Measurements from ENCODE around the gene GCAT.

The GCAT gene

GRCh38 chr22:37807410-37808293 is at the start of gene GCAT:
Gene GCAT (plus strand): TSS chr22:37807934. CDS start chr22:37807968, 34 bp downstream.
- peak; percentile 97 for DNase-seq (ENCODE audit: low read depth)

DNA sequence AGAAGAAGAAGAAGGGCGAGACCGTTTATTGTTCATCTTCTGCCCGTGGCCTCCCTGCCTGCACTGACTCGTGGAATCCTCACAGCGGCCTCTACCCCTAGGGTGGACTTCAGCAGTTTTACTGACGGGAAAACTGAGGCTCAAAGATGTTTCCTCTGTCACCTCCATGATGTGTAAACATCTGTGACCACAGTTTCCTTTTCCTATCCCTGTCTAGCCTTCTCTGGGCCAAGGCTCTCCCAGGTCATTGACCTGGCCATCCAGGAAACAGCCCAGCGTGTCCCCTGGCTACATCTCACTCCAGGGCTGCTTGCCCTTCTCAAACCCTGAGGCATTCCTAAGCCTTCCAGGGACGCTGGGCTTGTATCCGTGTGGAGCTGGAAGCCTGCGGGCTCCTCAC is 49.0 kb upstream of the GCAT start:
- DNase-seq (ENCODE audit: low read depth) = peak; percentile 52

GRCh38 chr22:37759281-37759680 is 48.5 kb upstream of the GCAT start:
- no peak for DNase-seq (ENCODE audit: low read depth)

- no peak for DNase-seq (ENCODE audit: low read depth)
Measured at GRCh38 chr22:37760152-37760551, 47.6 kb upstream of the GCAT start.

GRCh38 chr22:37762389-37762836 is 45.3 kb upstream of the GCAT start:
- DNase-seq (ENCODE audit: low read depth) = peak; percentile 73

- DNase-seq (ENCODE audit: low read depth) = no peak
Measured at GRCh38 chr22:37763012-37763411, 44.7 kb upstream of the GCAT start.

DNA sequence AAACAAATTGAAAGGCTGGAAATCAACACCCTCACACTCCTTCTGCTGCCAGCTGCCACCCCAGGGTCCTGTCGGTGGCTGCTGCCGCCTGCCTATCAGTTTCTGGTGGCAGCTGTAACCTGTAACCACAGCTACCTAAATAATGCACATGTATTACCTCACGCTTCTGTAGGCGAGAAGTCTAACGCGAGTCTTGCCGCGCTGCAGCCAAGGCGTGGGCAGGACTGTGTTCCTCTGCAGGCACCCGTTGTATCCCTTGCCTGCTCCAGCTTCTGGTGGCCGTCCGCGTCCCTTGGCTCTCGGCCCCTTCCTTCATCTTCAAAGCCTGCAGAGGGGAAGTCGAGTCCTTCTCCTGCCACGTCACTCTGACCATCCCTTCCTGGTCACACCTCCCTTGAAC is 44.1 kb upstream of the GCAT start:
- DNase-seq (ENCODE audit: low read depth) = no peak

DNA sequence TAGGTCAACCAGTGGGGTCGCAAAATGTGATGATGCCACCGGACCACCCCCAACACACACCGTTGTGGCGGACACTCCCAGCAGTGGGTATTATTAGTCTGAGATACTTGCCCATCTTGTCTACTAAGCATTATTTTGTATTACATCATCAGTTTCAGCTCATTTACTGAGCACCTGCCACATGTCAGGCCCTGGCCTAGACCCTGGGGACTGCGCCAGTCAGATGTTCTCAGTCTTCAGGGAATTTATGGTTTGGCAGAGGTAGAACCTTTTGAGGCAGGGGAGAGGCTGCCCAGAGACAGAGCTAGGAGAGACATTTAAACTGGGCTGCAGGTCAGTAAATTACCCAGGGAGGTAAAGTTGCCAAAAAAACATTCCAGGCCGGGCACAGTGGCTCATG is 43.1 kb upstream of the GCAT start:
- DNase-seq (ENCODE audit: low read depth) = no peak

DNA sequence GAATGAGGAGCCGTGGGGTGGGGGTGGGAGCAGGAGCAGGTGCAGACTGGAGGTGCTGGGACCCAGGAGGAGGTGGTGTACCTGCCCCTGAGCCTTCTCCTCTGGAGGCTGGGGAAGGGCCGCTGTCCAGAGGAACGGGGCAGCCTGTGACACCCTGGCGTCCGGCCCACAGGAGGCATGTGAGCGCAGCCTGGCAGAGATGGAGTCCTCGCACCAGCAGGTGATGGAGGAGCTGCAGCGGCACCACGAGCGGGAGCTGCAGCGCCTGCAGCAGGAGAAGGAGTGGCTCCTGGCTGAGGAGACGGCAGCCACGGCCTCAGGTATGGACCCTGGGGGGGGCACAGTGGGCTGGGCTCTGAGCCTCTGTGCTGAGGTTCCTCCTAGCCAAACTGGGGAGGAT is 42.2 kb upstream of the GCAT start:
- no peak for DNase-seq (ENCODE audit: low read depth)

GRCh38 chr22:37765953-37766576 is 41.7 kb upstream of the GCAT start:
- DNase-seq (ENCODE audit: low read depth) = no peak

GRCh38 chr22:37768273-37768672 is 39.5 kb upstream of the GCAT start:
- peak; percentile 45 for DNase-seq (ENCODE audit: low read depth)

- no peak for DNase-seq (ENCODE audit: low read depth)
Measured at GRCh38 chr22:37769056-37769455, 38.7 kb upstream of the GCAT start.

- DNase-seq (ENCODE audit: low read depth) = no peak
Measured at GRCh38 chr22:37771081-37771480, 36.7 kb upstream of the GCAT start.

DNA sequence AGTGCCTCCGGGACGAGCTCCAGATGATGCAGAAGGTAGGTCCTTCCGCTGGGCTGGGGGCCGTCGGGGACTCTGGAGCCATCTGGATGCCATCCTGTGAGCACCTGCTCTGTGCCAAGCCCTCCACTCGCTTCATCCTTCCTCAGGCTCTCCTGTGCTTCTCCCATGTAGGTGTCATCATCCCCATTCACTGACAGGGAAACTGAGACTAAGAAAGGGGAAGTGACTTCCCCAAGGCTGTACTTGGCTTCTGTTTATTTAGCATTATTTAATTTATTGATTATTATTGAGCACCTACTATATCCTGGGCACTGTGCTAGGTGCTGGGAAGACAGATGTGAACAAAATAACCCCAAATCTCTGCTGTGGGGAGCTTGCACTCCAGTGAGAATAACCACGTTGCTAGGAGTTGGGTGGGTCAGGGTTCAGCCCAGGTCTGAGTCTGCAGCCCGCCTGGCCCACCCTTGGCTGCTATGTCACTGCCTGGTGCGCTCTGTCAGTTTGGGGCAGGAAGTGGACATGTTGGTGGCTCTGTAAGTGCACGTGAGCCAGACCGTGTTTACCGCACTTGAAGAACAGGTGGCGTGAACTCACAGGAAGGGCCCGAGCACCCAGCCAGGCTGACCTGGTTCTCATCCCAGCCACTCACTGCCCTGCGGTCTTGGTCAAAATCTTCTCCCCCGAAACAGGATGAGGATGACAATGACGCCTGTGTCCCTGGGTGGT is 35.9 kb upstream of the GCAT start:
- no peak for DNase-seq (ENCODE audit: low read depth)

DNA sequence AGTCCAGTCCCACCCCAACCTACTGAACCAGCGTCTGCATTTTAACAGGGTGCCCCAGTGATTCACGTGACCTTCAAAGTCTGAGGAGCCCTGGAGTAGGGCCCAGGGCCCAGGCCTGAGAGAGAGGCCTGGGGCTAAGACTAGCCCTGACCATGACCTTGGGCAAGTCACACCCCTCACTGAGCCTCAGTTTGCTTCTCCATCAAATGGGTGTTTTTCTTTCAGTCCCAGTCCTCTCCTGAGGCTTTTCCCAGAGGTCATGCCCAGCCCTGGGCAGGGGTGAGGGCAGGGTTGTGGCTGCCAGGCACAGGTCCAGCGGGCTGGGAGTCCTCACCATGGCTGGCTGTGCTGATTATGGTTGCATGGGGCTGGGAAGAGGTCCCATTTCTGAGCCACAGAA is 33.0 kb upstream of the GCAT start:
- no peak for DNase-seq (ENCODE audit: low read depth)

DNA sequence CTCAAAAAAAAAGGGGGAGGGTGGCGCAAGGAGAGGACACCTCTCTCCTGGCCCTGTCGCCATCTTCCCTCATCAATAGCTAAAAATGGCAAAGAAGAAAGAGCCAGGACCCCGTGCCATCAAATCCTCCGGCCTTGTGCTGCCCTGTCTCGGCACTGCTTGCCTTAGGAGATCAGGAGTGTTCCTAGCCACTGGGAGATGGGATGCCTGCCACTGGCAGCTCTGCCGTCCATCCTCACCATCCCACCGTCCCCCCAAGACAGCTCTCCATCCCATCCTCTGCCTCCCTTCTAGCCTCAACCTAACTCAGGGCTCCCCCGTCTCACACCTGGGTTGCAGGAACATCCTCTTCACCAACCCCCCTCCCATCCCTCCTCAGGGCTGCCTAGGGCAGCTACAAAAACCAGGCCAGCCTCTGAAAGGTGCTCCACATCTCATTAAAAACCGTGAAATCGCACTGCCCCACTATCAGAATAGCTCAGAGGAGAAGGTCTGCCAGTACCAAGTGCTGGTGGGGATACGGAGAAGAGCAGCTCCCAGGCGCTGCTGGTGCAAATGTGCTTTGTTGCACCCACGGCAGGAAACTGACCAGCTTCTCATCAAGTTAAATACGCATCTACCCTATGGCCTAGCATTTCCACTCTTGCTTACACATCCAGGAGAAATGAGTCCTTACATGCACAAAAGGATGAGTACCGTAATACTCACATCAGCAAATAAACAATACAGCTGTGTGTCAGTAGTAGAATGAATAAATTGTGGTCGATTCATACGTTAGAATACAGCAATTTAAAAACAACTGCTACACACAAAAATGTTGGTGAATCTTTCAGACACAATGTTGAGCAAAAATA is 31.7 kb upstream of the GCAT start:
- peak; percentile 97 for DNase-seq (ENCODE audit: low read depth)

- no peak for DNase-seq (ENCODE audit: low read depth)
Measured at GRCh38 chr22:37776639-37777005, 31.1 kb upstream of the GCAT start.

DNA sequence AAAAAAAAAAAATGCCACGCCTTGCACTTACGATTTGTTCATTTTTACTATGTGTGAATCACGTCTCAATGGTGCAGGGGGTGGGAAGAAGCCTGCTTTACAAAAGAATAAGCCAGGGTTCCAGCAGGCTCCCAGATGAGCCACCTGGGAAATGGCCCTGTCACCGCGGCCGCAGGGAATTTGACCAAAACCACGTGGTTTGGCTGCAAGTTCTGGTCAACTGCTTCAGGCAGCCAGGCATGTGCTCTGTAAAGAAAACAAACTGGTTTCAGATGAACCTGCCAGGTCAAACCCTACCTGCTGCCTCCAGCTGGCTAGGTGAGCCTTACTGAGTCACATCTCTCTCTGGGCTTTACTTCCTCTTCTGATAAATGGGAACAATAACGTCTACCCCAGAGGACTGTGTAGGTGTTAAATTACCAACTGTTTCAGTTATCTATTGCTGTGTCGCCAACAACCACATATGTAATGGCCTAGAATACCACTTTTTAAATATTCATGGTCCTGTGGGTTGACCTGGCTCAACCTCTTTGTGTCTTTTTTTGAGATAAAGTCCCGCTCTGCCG is 30.5 kb upstream of the GCAT start:
- peak; percentile 96 for DNase-seq (ENCODE audit: low read depth)

DNA sequence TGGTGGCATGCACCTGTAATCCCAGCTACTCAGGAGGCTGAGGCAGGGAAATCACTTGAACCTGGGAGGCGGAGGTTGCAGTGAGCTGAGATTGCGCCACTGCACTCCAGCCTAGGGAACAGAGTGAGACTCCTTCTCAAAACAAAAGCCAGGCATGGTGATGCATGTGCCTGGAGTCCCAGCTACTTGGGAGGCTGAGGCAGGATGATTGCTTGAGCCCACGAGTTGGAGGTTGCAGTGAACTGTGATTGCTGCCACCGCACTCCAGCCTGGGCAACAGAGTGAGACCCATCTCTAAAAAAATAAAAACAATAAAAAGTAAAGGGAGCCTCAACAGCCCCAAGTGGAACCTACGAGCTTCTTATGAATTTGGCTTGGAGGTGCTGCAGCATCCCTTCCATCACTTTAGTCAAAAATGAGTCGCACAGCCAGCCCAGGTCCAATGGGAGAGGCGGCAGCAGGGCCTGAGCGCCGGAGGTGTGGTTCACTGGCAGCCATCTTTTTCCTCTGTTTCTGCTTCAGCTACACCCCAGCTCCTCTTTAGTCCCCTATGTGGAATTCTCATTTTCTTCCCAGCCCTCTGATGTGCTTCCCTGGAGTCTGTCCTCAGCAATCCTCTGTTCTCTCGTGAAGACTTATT is 29.2 kb upstream of the GCAT start:
- no peak for DNase-seq (ENCODE audit: low read depth)

DNA sequence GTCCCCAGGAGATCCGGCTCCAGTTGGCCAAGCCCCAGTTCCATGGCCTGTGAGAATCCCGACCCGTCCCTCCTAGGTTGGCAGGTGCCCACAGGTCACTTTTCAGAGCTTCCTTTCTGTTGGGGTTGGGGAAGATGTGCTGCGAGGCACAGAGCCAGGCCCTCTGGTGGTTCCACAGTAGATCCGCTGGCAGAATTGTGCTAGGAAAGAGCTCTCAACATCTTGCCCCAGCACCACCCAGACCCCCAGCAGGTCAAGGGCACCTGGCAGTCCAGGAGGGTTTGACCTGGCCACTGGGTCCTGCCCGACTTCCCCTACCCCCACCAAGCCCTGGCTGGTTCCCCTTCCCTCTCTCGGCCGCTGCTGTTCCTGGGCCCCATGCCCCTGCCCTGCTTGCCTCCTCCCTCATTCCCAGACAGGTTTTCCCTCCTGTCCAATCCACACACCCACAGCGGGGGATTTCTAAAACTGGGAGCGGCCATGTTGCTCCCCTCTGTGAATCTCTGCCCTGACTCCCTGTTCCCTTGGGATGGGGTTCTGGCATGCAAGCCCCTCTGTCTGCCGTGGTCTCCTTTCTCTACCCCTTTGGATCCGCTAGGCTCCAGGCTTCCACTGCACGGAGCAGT is 26.2 kb upstream of the GCAT start:
- peak; percentile 57 for DNase-seq (ENCODE audit: low read depth)

All from ELR (cell line).